HG03571 (cell line): Measurements from ENCODE around the gene CEP131.
"Not testable (repeated sequence)": the region's sequence is repeated elsewhere in the genome, so short reads cannot be mapped to it uniquely, and the experiment has no call there.

Source experiments
- ATAC-seq: cut with Tn5 transposase; IDR thresholded peaks from one replicate; pipeline ENCODE4 v1.9.1; 2021; ENCODE audit not compliant: unreplicated experiment

Gene CEP131

GRCh38 chr17:81227630-81228029 is 4.9 kb upstream of the CEP131 start:
- not testable (repeated sequence) for ATAC-seq

GRCh38 chr17:81223762-81224130 is 981 bp upstream of the CEP131 start:
- no peak for ATAC-seq

DNA sequence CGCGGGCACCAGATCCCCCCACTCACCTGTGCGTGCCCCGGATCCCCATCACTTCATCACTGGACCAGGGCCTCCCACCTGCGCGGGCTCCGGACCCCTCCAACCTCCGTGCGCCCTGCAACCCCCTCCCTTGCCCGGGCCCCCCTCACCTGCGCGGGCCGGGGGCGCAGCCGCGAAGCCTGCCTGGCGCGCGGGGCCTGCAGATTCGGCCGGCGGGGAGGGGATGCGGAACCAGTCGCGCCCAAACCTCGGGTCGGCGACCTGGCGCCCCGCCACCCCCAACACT is 202 bp downstream of the CEP131 start:
- ATAC-seq: no peak

- ATAC-seq: no peak
These were observed 734 bp downstream of the CEP131 start for GRCh38 chr17:81221842-81222619.

DNA sequence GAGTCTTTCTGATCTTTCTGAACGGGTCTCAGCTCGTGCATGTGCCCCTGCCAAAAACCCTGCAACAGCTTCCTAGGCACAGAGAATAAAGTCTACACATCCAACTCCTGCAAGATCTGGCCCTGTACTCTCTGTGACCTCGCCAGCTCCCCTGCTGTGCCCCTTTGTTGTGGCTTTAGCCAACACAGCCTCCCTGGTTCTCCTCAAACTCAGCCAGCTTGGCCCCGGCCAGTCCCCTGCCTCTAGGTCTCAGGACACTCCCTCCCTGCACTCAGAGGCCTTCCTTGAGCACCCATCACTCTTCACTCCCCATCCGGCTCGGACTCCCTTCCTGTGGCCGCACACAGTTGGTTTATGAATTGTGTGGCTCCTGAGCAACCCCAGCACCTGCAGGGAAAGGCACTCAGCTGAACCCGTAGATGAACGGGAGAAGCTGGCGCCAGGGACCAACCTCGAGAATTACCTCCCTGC is 1.4 kb downstream of the CEP131 start:
- ATAC-seq: no peak

- no peak for ATAC-seq
These were observed 3.1 kb downstream of the CEP131 start for GRCh38 chr17:81219476-81220180.

GRCh38 chr17:81218991-81219390 is 3.8 kb downstream of the CEP131 start:
- no peak for ATAC-seq

- no peak for ATAC-seq
These were observed 4.3 kb downstream of the CEP131 start for GRCh38 chr17:81218459-81218858.

- ATAC-seq: no peak
These were observed 5.3 kb downstream of the CEP131 start for GRCh38 chr17:81217491-81217890.

DNA sequence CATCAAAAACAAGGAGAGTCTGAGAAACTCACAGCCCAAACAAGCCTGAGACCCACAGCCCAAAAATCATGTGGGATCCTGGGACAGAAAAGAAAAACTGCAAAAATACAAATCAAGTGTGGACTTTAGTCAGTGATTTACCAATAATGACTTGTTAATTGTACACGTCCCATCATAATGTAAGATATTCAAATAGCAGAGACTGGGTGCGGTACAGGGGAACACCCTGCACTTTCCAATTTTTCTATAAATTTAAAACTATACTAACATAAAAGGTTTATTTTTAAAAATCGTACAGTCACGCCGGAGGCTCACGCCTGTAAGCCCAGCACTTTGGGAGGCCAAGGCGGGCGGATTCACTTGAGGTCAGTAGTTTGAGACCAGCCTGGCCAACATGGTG is 8.8 kb downstream of the CEP131 start:
- no peak for ATAC-seq

DNA sequence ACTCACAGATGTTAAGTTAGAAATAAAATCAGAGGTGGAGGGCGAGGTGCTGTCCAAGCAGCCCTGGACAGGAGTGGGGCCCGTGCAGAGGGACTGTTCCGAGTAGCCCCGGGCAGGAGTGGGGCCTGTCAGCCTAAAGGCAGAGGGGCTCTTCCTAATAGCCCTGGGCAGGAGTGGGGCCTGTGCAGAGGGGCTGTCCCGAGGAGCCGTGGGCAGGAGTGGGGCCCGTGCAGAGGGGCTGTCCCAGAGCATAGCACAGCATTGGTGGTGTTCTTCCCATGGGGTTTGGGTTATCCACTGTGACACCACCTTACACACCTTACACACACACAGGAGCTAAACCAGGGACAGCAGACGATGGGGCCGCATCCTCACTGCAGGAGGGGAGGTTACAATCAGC is 10.4 kb downstream of the CEP131 start:
- ATAC-seq: no peak

- no peak for ATAC-seq
These were observed 11.9 kb downstream of the CEP131 start for GRCh38 chr17:81210868-81211267.

- ATAC-seq: no peak
These were observed 12.3 kb downstream of the CEP131 start for GRCh38 chr17:81210466-81210865.

DNA sequence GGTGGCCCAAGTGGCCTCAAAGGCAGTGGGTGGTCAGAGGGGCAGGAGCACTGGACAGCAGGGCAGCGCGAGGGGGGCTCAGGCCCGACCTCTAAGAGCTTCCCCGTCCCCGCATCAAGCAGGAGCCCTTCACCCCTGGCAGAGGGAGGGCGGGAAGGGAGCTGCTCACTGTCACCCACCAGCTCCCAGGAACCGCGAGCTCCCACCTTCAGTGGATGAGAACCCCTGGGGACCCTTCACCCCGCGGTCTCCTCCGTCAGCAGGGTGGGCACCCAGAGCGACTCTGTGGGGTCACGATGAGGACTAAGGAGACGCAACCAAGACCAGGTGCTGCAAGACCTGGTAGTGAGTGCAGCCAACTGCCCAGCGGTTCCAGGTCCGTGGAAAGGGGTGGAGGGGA is 13.6 kb downstream of the CEP131 start:
- no peak for ATAC-seq

- ATAC-seq: no peak
These were observed 14.1 kb downstream of the CEP131 start for GRCh38 chr17:81208651-81209050.

GRCh38 chr17:81207610-81208581 is 14.9 kb downstream of the CEP131 start:
- no peak for ATAC-seq

DNA sequence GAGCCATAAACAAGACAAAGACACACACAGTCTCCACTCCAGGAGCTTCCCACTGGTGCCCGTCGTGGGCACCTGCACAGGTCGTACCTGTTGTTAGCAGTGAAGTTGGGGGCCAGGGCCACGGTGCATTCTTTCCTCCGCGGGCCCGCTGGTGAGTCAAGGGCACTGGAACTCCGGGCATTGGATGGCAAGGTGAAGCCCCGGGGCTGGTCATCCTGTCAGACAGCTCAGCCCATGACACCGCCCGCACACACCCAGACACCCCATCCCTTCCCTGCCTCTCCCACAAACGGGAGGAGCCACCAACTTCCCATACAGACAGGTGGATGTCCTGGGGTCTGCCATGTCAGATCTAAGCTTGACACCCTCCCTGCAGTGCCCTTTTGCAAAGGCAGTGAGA is 16.1 kb downstream of the CEP131 start:
- ATAC-seq: no peak

DNA sequence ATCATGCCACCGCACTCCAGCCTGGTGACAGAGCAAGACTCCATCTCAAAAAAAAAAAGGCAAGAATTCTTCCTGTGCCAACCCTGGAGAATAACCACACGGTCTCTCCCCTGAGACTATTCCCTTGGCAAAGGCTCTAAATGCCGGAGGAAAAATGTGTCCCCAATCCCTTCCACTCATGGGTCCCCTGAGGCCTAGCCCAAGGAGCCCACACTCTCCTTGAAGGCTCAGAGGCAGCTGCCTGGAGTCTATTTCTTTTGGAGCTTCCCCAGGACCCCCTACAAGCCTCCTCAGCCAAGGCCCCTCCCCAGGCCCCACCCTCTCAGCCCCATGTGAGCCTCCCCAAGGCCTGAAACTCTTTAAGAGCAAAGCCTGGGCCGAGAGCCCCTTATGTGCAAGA is 16.6 kb downstream of the CEP131 start:
- no peak for ATAC-seq

DNA sequence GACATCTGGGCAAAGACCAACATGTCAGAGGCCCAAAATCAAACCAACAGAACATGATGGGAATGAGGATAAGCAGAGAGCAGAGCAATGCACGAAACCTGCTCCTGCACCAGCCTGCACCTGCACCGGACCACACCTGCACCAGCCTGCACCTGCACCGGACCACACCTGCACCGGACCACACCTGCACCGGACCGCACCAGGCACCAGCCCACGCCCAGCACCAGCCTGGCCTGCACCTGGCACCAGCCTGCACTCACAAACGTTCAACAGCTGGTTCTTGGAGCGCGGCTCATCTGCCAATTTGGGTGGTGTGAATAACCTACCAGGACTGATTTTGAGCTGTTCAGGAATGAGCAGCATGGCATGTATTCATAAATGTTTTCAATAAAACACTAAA is 18.2 kb downstream of the CEP131 start:
- no peak for ATAC-seq

DNA sequence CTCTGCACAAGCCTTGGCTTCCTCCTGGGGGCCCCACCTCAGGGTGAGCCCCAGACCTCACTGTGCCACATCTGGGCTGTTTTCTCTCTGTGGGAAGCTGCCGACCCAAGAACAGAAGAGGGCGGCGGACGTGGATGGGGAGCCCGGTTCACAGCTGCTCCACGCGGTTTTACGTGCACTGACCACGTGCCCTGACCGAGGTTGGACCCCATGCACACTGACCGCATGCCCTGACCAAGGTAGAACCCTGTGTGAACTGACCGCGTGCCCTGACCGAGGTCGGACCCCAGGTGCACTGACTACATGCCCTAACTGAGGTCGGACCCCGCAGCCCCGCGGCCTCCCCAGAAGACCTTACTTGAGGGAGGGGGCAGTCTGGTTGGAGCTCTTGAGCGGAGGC is 19.6 kb downstream of the CEP131 start:
- no peak for ATAC-seq

DNA sequence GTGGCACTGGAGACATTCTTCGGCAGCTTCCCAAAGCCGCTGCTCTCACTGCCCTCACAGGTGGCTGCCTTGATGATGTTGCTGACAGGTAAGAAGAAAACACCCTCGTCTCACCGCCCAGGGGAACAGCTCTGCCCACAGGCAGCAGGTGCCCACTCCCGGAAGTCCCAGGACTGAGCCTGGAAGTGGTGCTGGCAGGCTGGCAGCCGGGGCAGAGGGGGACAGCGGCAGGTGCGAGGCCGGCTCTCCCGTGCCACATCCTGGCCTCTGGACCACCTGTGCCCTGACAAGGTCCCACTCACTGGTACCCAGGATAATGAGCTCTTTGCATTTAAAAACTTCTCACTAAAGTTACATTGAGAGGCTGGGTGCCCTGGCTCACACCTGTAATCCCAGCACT is 20.4 kb downstream of the CEP131 start:
- no peak for ATAC-seq
